Stimulated activated CD4-positive, alpha-beta T cell treated with anti-CD3 and anti-CD28 coated beads, Interleukin-12 subunit alpha, Interleukin-12 subunit beta, amount 100 ng/mL, for 4 hours (primary cell): ENCODE results near the gene OGFR.

Source experiments
- DNase-seq: peaks from one replicate; pipeline ENCODE4 v3.0.0-alpha.2; 2020

Gene OGFR

DNA sequence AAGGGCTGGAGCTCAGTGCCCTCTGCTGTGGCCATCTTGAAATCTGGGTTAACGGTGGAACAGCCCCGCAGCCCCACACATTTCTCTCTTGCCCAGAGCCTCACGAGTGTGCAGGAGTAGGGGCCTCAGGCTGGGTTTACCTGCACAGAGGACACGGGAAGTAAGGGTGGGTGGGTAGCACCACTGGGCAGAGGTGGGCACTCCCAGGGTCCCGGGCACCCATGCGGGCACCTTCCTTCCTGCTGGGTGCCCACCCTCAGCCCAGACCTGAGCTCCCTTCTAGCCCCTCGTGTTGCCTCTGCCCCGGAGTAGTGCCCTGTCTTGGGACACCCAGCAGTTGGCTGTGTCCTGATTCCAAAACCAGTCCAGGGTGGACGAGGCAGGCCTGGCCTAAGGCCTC is 23.4 kb downstream of the OGFR start:
- DNase-seq = no peak

DNA sequence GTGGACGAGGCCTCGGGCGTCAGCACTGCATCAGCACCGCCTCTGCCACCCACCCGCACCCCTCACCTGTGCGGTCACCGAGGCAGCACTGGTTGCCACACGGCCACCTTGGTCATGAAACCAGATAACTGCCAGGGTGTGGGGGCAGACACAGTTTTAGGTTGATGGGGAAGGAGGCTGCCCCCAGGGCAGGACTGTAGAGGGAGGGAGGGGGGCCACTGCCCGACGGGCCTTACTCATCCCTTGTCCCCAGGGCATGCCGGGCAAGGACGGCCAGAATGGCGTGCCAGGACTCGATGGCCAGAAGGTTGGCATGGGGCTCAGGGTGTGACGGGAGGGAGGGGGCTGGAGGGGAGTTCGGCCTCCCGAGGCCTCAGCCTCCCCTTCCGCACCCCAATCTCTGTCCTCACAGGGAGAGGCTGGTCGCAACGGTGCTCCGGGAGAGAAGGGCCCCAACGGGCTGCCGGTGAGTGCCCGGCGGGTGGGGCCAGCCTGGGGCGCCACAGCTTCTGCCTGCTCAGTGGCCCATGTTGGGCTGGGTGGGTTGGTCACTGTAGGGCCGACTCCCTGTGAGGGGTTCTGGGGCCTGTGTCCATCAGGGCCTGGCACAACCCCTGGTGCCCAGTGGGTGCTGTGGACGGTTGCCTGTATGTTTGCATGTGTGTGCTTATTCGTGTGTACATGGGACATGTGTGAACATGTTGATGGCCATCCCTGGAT is 24.0 kb downstream of the OGFR start:
- no peak for DNase-seq

DNA sequence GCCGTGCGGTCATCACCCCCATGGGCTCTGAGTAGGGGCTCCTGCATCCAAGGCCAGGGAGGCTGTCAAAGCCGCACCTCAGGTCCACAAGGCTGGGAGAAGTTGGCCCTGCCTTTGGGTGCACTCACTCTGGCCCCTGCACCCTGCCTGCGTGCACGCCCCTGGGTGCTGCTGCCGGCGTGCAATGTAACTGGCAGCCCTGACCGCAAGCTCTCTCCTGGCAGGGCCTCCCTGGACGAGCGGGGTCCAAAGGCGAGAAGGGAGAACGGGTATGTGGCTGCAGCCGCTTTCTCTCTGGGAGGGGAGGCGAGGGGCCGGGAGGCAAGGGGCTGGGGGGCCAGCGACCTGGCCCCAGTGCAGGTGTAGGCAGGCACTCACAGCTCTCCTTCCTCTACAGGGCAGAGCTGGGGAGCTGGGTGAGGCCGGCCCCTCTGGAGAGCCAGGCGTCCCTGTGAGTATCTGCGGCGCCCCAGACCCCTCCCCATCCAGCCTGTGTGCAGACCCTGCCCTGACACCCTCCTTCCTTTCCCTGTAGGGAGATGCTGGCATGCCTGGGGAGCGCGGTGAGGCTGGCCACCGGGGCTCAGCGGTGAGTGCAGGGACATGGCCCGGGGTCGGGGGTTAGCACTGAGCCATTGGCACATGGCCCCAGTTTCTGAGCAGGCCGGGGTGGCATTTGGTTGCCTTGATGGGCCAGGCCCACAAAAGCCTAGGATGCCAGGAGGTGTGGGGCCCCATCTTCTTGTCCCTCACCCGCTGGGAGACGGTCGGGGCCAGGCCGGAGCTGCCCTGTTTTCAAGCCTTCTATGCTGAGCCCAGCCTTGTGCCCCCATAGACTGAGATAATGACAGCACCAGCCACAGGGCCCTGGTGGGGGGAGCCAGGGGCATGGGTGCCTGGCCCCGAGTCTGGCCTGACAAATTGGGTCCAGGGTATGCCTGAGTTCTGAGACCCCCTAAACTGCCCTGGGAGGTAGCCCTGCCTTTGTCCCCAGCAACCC is 24.9 kb downstream of the OGFR start:
- no peak for DNase-seq

DNA sequence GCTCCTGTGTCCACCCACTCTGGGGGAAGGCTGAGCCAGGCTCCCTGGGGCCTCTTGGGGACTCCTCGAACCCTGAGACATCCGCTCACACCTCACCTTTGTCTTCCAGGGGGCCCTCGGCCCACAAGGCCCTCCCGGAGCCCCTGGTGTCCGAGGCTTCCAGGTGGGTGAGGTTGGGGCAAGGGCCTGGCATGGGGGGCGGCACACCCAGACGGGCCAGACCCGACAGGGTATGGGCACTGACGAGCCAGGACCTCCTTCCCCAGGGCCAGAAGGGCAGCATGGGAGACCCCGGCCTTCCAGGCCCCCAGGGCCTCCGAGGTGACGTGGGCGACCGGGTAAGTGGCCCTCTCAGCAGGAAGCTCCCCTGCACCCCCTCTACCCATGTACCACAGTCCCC is 25.6 kb downstream of the OGFR start:
- DNase-seq = no peak

DNA sequence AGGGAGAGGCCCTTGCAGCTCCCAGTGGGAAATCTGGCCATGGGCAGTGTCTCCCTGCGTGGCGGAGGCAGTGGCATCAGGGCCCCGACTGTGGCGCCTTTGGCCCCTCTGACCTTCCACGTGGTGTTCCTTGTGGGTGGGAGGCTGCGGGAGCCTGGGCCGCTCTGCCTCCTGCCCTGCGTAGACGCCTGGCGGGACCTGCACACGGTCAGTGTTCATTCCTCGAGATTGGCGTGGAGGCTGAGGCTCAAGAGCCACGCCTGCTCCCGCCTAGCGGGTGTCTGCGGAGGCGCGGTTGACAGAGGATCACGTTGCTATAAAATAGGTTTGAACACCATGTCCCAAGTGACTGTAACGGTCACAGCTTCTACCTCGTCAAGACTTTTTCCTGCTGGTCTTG is 26.2 kb downstream of the OGFR start:
- no peak for DNase-seq

DNA sequence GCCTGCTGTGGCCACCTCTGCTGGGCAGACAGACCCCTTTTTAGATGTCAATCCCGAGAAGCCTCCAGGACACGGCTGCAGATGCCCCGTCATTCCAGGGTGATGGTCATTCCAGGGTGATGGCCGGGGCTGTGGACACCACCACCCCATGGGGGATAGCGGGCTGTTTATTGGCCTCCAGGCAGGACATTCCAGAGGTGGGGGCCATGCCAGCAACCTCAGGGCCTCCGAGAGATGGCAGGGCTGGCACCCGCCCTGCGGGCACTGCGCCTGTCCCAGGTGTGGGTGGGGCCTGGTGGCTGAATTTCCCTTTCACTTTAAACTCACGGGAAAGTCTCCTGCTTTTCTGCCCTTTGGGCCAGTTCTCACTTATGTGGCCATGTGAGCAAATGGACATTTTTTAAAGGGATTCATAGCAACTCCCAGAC is 26.7 kb downstream of the OGFR start:
- DNase-seq = no peak

DNA sequence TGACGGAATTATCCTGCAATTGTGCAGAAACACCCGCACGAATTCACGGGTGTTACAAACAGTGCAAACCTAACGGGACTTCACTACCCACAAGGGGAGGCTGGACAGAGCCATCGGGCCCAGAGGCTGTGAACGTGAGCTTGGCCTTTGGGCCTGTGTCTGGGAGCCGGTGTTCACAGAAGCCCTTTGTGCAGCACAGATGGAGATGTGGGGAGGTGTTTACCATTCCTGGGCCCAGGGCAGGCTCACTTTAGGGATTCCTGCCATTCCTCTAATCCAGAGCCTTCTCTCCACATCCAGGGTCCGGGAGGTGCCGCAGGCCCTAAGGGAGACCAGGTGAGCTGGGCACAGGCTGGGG is 27.2 kb downstream of the OGFR start:
- no peak for DNase-seq

DNA sequence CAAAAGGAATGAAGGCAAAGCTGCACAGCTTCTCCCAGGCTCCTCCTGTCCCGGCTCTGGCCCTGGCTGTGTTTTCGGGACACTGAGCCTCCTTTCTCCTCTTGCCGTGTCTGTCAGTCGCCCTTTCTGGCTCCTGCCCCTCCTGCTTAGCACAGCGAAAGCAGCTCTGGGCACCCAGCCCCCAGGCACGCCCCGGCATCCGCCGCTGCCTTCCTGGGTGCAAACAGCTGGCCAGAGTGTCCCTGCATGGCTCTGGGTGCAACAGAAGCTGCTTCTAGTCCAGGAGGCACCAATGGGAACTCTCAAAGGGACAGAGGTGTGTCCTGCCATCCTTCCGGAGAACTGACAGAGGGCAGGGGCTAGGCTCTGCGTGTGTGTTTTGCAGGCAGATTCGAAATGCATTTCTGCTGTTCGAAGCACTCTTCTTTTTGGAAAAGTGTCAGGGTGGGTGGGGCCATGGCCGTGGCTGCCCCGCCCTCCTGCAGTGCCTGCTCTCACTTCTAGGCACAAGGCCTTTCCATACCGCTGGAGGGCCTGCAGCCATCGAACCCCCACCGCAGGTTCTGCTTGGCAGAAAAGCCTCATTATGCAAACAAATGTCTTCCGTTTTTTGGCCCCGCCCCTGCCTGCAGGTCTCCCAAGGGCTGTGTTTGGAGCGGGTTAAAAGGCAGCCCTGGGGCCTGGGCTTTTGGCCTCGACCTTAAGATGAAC is 27.7 kb downstream of the OGFR start:
- DNase-seq = no peak

DNA sequence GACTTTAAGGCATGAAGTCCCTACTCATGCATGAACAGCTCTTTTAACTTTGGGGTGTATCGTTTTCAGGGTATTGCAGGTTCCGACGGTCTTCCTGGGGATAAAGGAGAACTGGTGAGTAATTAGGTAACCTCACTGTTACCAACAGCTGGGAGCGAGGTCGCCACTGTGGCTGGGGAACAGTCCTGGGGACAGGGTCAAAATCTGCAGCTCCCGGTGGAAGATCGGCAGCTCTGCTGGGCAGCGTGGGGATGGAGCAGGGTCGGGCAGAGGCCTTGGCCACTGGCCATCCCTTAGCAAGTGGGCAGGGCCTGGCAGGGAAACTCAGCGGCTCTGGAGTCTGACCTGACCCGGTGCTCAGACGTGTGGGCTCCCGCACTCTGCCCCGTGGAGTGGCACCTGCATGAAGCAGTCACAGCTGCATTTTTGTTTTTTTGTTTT is 28.3 kb downstream of the OGFR start:
- no peak for DNase-seq

DNA sequence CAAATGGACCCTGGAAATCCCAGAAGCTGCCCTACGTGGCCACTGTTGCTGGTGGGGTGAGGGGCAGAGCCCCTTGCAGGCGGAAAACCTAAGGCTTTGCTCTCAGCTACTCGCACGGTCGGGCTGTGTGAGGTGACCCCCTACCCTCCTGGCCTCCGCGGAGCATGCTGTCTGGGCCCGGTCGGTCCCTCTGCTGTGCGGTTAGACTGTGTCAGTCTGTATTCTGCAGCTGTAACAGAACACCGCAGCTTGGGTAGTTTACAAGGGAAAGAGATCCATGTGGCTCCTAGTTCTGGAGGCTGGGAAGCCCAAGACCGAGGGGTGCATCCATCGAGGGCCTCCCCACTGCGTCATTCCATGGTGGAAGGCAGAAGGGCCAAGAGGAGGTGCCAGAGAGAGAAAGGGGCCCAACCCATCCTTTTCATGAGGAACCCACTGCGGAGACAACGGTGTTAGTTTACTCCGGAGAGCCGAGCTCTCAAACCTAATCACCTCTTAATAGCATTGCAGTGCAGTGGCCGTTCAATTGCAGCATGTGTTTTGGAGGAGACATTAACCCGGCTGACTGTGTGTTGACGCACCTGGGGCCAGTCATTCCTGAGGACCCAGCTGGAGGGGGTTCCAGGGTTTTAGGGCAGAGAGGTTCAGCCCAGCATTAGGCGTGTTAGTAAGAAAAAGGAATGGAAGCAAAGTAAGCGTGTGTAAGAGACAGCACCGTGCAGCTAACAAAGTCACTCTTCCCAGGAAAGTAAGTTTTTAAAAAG is 30.5 kb downstream of the OGFR start:
- DNase-seq = no peak

DNA sequence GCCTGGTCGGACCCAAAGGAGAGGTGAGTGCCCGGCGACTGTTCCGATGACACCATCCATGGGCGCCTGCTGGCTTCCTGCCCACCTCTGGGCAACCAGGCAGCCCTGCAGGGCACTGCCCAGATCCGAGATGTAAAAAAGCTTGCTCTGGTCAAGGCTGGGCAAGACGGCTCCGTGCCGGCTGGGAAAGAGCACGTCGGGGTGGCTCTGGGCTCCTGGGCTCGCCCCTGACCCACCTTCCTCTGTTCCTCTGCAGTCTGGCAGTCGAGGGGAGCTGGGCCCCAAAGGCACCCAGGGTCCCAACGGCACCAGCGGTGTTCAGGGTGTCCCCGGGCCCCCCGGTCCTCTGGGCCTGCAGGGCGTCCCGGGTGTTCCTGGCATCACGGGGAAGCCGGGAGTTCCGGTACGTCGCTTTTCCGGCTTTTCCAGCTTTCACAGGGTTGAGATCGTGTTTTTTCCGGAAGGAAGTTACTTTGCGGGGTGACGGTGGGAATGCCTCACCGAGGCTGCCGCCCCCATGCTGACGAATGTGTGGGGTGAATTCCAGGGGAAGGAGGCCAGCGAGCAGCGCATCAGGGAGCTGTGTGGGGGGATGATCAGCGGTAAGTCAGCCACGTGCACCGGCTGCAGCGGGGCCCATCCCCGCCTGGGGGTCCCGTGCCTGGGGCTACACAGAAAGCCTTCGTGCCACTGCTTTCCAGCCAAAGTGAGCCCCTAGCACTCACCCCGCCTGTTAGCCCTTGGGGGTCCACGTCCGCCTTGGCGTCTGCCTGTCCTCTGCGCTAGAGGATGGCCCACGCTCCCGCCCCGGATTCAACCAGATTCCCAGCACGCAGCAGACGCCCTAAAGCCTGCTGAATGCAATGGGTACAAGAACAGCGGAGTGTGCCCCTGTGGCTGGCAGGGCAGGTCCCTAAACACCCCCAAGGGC is 31.6 kb downstream of the OGFR start:
- no peak for DNase-seq

DNA sequence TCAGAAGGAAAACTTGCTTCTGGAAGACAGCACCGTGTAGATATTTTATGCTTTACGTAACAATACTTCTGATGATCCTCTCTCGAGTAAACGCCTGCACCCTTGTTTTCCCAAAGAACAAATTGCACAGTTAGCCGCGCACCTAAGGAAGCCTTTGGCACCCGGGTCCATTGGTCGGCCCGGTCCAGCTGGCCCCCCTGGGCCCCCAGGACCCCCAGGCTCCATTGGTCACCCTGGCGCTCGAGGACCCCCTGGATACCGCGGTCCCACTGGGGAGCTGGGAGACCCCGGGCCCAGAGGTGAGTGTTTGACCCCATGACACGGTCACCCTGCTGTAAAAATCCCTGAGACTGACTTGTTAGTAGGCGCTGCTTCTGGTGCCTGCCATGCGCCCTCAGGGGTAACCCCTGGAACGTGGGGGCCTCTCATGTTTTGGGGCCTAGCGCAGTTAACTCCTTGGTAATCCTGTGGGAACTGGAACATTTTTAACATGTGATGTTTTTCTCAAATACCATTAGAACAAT is 32.4 kb downstream of the OGFR start:
- no peak for DNase-seq

DNA sequence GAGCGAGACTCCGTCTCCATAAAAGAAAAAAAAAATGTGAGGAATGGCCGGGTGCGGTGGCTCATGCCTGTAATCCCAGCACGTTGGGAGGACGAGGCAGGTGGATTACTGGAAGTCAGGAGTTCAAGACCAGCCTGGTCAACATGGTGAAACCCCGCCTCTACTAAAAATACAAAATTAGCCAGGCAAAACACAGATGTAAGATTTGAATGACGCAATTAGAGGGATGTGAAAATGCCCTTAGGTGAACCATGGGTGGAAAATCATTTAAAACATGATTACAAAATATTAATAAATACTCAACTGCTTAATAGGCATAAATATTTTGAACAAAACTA is 33.1 kb downstream of the OGFR start:
- DNase-seq = no peak

DNA sequence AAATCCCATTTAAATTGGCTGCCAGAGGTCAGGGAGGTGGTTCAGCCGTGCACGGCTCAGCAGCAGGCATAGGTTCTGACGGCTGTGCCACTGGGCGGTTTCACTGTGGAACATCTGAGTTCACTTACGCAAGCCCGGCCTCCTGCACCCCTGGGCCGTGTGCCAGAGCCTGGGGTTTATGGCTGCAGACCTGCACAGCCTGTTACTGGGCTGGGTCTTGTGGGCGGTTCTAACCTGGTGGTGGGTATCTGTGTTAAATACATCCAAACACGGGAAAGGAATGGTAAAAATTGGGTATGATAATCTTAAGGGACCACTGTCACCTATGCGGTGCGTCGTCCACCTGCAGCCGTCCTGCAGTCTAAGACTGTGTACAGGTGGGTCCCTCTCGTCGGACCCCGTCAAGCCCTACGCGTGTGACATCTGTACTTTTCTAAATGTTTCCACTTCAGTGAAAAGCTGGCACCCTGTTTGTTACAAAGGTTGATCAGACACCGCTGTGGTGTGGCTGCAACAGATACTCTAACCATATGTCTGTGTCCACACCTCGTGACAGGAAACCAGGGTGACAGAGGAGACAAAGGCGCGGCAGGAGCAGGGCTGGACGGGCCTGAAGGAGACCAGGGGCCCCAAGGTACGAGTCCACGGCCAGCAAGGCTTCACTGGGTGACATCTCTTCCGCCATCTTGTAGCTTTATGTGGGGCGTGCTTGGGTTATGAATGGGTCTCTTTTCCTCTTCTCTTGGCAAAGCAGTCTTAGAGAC is 33.7 kb downstream of the OGFR start:
- no peak for DNase-seq

DNA sequence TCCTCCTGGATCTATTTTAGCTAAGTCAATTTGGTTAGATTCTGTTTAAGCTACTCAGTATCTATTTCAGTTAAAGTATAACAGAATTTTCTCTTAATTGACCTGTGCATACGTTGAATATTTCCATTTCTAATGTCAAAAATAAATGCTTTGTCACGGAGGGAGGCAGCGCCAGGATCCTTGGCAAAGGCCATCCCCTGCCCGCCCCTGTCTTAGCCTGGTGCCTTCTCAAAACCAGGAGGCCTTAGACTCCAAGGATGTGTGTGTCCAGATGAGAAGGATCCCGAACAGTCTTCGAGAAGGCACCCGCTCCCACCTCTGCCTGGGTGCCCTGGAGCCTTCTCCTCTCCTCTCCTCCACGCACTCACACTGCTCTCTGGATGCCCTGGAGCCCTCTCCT is 34.6 kb downstream of the OGFR start:
- no peak for DNase-seq

DNA sequence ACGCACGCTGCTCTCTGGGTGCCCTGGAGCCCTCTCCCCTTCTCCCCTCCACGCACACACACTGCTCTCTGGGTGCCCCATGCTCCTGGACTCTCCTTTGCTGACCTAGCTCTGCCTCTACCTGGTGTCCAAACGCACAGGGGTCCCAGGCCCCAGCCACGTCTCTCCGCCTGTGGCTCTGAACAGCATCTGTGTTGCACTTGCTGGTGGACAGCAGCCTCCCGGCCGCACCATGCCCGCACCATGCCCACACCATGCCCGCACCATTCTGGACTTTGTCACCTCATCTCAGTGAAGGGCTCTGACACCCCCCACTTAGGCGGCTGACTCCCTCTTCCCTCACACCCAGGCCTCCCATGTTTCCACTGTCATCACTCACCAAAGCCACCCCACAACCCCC is 35.2 kb downstream of the OGFR start:
- no peak for DNase-seq

DNA sequence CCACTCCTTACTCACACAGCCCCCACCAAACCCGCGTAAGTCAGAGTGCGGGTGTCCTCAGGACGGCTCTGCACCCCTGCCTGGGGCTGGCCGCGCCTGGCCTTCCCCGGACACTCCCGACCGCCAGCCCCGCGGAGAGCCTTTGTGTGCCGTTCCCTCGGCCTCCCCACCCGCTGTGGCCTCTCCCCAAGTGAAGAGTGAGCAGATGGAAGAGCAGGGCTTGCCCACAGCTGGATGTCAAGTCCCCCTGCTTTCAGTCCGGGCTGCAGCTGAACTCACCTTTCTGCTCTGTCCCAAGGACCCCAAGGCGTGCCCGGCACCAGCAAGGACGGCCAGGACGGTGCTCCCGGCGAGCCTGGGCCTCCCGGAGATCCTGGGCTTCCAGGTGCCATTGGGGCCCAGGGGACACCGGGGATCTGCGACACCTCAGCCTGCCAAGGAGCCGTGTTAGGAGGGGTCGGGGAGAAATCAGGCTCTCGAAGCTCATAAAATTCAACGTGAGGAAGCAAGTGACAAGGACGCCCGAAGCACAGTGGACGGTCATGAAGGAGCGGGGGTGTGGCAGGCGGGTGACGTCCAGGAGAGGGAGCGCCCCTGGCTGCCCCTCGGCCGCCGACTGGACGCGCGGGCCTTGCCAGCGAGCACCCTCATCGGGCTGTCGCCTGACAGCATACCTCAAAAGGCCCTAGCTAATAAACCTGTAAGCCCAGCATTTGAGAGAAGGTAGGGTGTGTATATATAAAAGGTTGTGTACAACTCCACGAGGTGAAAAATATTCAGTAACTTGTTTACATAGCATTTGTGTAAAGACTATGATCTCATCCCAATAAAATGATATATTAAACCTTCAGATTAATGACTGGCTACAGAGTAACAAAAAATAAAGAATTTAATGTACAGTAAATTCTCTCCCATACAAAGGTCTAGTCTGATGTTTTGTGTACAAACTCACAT is 35.9 kb downstream of the OGFR start:
- DNase-seq = no peak

DNA sequence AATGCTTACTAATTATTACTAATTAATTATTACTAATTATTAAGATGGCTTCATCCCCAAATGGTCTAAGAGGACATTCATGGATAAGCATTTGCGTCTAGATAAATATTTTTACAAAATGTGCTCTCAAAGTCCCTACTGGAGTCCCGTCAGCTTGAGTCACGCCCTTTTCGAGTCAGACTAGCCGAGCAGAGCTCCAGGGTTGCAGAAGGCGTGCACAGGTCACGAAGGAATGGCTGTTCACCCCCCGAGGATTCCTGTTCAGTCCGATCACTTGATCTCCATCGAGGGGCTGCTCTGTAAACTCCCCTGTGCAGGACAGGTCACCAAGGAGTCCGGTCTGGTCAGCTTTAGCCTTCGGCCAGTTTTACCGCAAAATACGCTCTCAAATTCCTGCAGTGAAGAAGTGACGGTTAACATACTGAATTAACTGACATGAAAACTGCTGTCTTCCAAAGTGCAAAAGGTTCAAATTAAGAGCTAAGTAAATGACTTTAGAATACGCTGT is 37.1 kb downstream of the OGFR start:
- no peak for DNase-seq

DNA sequence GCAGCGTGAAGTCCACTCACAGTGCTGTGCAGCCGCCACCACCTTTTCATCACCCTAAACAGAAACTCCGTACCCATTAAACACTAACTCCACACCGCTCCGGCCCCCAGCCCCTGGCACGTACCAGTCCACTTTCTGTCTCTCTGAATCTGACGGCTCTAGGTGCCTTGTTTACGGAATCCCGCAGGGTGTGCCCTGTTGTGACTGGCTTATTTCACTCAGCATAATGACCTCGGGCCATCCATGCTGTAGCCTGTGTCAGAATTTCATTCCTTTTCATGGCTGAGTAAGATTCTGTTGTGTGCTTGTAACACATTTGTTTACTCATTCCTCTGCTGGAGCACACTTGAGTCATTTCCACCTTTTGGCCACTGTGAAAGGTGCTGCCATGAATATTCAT is 39.0 kb downstream of the OGFR start:
- no peak for DNase-seq
